BLaER1 treated with 17β-estradiol and CSF1 and Interleukin-3, amounts not matched to agents 10 nM and 100 nM (cell line): ENCODE results near the gene CEP128.

Experiments used
- H3K27ac ChIP-seq, 11 experiments: shearing (Covaris generic); formaldehyde crosslinking; 2 replicates each; pipeline ENCODE4 v1.8.1; 2022
- H3K27me3 ChIP-seq, 11 experiments: shearing (Covaris generic); formaldehyde crosslinking; 2 replicates each; pipeline ENCODE4 v1.8.1; 2022
- H3K36me3 ChIP-seq, 11 experiments: shearing (Covaris generic); formaldehyde crosslinking; 2 replicates each; pipeline ENCODE4 v1.8.1; 2022
- H3K4me1 ChIP-seq, 10 experiments: shearing (Covaris generic); formaldehyde crosslinking; 2 replicates each; pipeline ENCODE4 v1.8.1; 2022
- H3K4me2 ChIP-seq, 11 experiments: shearing (Covaris generic); formaldehyde crosslinking; 2 replicates each; pipeline ENCODE4 v1.8.1; 2022
- H3K4me3 ChIP-seq, 10 experiments: shearing (Covaris generic); formaldehyde crosslinking; 2 replicates each; pipeline ENCODE4 v1.8.1; 2022
- H3K9ac ChIP-seq, 11 experiments: shearing (Covaris generic); formaldehyde crosslinking; 2 replicates each; pipeline ENCODE4 v1.8.1; 2022
- H3K9me3 ChIP-seq, 11 experiments: shearing (Covaris generic); formaldehyde crosslinking; replicated peaks in 1 of 11; 2 replicates each; pipeline ENCODE4 v1.8.1; 2022
- H4K20me1 ChIP-seq, 11 experiments: shearing (Covaris generic); formaldehyde crosslinking; 2 replicates each; pipeline ENCODE4 v1.8.1; 2022
- Cebpa-rat ChIP-seq, 11 experiments: shearing (Covaris generic); IDR thresholded peaks; 2 replicates each; pipeline ENCODE4 v1.8.1; 2022

CEP128 gene

DNA sequence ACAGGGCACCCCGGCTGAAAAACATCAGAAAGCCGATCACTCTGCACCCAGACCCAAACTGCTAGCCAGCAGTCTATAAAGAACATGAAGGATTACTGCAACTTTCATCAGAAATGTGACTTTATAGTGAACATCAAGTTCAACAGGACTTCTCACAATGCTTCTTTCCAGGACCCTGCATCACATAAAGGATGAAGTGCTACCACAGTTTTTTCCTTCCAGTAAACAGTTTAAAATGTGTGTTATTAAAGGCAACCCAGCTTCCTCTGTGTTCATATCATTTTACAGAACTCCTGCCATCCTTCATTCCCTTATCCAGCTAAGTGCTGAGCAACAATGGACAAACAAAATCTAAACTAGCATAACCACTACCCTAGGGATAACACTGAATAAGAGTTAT lies 449.9 kb downstream of the CEP128 start:
- Histone ChIP-seq H3K4me3 (no peak overlapping the region), H3K27ac (peak overlapping the region in 1 of 11 experiments; percentile 15; a peak in 3 of 22 replicates)

DNA sequence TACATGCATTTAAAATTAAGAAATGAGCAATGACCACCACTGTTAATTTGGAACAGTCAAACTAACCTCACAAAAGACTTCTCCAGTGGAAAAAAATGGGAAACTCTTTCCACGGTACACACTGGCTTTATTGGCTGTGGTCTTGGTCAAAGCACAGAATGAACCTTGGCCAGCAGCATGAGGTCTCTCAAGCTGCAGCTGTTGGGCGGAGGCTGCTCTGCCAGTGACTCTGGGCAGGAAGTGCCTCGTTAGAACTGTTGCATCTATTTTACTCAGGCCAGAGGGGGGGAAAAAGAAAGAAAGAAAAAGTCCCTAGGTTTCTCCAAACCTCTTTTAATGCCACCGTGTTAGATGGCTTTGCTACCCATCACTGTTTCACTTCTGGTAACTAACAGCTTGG lies 450.4 kb downstream of the CEP128 start:
- no peak overlapping the region for H3K4me3 ChIP-seq
- peak overlapping the region in 1 of 11 experiments; percentile 15; a peak in 3 of 22 replicates for H3K27ac ChIP-seq
- H3K36me3 ChIP-seq: no peaks in the 10 kb centered on the region
- no peaks in the 10 kb centered on the region for H3K9me3 ChIP-seq
- TF ChIP-seq Cebpa-rat (IDR thresholded peaks at IDR 0.05): no peak
- H4K20me1 ChIP-seq: no peaks in the 10 kb centered on the region
- peaks cover 8 to 31% (median 20%) of the 10 kb centered on the region in 10 experiments; a peak in 18 of 20 replicates for H3K4me1 ChIP-seq
- H3K4me2 ChIP-seq: peak overlapping the region; percentile 2 to 53 (median 28); a peak in 19 of 22 replicates
- peak overlapping the region in 1 of 11 experiments; percentile 18; a peak in 1 of 22 replicates for H3K9ac ChIP-seq
- H3K27me3 ChIP-seq: no peaks in the 10 kb centered on the region

More for the DNA sequence above, 449.9 kb downstream of the CEP128 start:
- peak overlapping the region in 1 of 11 experiments; percentile 18; a peak in 1 of 22 replicates for H3K9ac ChIP-seq
- peaks cover 8 to 31% (median 20%) of the 10 kb centered on the region in 10 experiments; a peak in 18 of 20 replicates for H3K4me1 ChIP-seq
- no peaks in the 10 kb centered on the region for H4K20me1 ChIP-seq
- H3K36me3 ChIP-seq: no peaks in the 10 kb centered on the region
- no peak for TF ChIP-seq Cebpa-rat (IDR thresholded peaks at IDR 0.05)
- peak overlapping the region; percentile 2 to 53 (median 28); a peak in 18 of 22 replicates for H3K4me2 ChIP-seq
- no peaks in the 10 kb centered on the region for H3K27me3 ChIP-seq
- H3K9me3 ChIP-seq: no peaks in the 10 kb centered on the region

DNA sequence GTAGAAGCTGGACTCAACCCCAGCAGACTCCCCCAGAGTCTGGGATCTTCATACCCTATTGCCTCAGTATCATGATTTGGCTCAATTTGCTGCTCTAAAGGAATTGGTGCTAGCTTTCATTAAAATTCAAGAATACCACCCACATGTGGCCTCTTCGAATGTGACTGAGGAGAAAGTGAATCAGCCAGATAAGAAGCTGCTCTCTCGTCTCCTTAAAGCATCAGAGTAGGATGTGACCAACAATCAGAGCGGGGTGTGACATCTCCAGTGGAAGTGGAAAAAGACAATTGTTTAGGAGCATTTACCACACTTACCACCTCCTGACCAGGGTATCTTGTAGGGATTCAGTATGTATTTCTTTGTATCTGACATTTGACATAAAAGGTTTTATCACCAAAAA lies 452.0 kb downstream of the CEP128 start:
- H3K27ac ChIP-seq: no peak overlapping the region
- H4K20me1 ChIP-seq: no peaks in the 10 kb centered on the region
- no peak overlapping the region for H3K9ac ChIP-seq
- TF ChIP-seq Cebpa-rat (IDR thresholded peaks at IDR 0.05): no peak
- H3K27me3 ChIP-seq: no peaks in the 10 kb centered on the region
- no peak overlapping the region for H3K4me2 ChIP-seq
- H3K9me3 ChIP-seq: no peaks in the 10 kb centered on the region
- no peaks in the 10 kb centered on the region for H3K36me3 ChIP-seq
- peaks cover 8 to 29% (median 20%) of the 10 kb centered on the region in 10 experiments; a peak in 18 of 20 replicates for H3K4me1 ChIP-seq
- no peak overlapping the region for H3K4me3 ChIP-seq

DNA sequence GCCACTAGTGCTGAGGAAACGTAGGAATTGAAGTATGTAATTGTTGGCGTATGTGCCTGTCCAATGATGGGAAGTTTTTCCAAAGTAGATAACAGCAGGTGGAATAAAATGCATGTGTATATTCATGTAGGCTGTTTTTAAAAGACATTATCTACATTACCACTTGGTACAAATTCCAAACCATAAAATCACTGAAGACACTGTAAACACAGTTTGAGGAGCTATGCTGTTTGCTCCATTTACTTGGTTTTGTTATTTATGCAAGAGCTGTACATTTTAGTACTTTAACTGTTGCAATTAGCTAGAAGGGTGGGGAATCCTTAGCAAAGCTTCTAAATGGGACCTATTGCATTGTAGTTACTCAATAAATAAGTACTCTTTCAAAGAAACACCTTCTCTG lies 455.8 kb downstream of the CEP128 start:
- no peaks in the 10 kb centered on the region for H4K20me1 ChIP-seq
- no peak overlapping the region for H3K4me2 ChIP-seq
- no peak overlapping the region for H3K4me3 ChIP-seq
- H3K27ac ChIP-seq: no peak overlapping the region
- H3K9me3 ChIP-seq: no peaks in the 10 kb centered on the region
- peaks cover 0 to 2% (median under 1%) of the 10 kb centered on the region in 10 experiments; a peak in 7 of 20 replicates for H3K4me1 ChIP-seq
- no peaks in the 10 kb centered on the region for H3K27me3 ChIP-seq
- H3K36me3 ChIP-seq: no peaks in the 10 kb centered on the region
- TF ChIP-seq Cebpa-rat (IDR thresholded peaks at IDR 0.05): no peak
- H3K9ac ChIP-seq: no peak overlapping the region

DNA sequence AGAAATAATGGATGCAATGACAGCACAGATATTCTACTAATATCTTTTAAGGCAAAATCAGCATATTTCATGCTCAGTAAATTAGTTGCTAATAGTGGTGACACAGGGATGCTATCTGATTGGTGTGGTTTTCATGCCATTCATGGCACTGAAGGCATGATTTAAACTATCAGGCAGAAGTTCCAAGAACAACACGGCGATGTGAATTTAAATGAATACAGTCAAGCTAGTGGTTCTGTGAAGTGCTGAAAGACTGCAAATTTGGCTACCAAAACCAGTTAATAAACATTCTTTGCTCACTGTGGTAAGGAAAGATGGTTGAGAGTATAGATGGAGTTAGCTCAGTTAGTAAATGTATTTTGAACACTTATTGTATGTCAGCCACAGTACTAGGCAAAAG lies 458.2 kb downstream of the CEP128 start:
- no peak for TF ChIP-seq Cebpa-rat (IDR thresholded peaks at IDR 0.05)
- Histone ChIP-seq H3K9me3 (no peaks in the 10 kb centered on the region), H3K27ac (no peak overlapping the region), H3K27me3 (no peaks in the 10 kb centered on the region), H3K9ac (no peak overlapping the region), H3K4me1 (no peaks in the 10 kb centered on the region), H3K4me2 (no peak overlapping the region), H3K36me3 (no peaks in the 10 kb centered on the region), H3K4me3 (no peak overlapping the region), H4K20me1 (no peaks in the 10 kb centered on the region)

DNA sequence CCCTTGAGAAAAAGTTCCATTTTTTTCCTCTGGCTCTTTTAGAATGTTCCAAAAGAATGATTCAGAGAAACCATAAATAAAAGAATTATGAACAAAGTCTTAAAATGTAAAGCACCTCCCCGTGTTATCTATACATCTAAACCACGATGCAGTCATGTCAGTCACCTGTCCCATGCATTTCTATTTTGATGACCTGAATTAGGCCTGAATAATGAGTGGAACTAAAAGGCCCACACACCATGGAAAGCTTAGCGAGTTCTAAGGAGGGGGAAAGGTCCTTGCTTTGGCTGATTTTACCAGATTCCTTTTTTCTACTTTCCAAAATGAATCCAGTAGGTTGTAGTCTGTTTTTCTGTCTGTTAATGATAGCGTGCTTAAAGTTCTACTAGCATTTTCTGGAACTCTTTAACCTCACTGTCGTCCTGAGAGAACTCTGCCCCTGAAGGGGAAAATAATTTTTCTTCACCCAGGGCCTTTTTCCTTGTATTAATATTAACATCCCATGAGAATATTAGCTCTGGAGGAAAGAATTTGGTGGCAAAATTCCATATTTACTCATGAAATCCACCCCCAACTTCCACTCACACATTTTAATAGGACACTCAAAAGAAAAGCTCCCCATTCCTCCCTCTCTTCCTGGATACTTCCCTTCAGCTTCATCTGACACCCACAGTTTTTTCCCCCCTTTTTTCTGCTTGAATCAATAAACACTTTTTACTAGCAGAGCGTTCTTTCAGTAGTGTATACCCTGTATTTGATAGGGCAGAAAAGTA lies 464.0 kb downstream of the CEP128 start:
- no peak for TF ChIP-seq Cebpa-rat (IDR thresholded peaks at IDR 0.05)
- peaks cover 0 to 17% (median 5%) of the 10 kb centered on the region in 11 experiments; a peak in 12 of 22 replicates for H3K36me3 ChIP-seq
- no peak overlapping the region for H3K4me3 ChIP-seq
- H3K27ac ChIP-seq: no peak overlapping the region
- H3K9me3 ChIP-seq: peaks cover 24 to 28% (median 27%) of the 10 kb centered on the region in 11 experiments
- no peaks in the 10 kb centered on the region for H3K4me1 ChIP-seq
- H3K27me3 ChIP-seq: no peaks in the 10 kb centered on the region
- no peaks in the 10 kb centered on the region for H4K20me1 ChIP-seq
- no peak overlapping the region for H3K9ac ChIP-seq
- no peak overlapping the region for H3K4me2 ChIP-seq

DNA sequence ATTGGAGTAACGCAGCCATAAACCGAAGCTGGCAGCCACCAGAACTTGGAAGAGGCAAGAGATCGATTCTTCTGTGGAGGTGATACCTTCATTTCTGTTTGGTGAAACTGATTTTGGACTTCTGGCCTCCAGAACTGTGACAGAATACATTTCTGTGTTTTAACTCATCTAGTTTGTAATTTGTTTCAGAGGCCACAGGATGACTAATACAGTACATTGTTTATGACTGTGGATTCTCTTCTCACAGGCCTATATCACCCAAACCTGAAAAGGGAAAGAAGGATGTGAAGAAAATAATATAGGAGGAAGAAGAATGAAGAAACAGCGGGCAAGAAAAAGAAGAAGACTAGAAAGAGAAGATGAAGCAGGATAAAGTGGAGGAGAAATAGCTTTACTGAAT lies 466.5 kb downstream of the CEP128 start:
- no peak overlapping the region for H3K4me2 ChIP-seq
- H3K27ac ChIP-seq: no peak overlapping the region
- H3K9ac ChIP-seq: no peak overlapping the region
- H3K27me3 ChIP-seq: no peaks in the 10 kb centered on the region
- TF ChIP-seq Cebpa-rat (IDR thresholded peaks at IDR 0.05): no peak
- no peaks in the 10 kb centered on the region for H4K20me1 ChIP-seq
- no peaks in the 10 kb centered on the region for H3K4me1 ChIP-seq
- peaks cover 0 to 20% (median 5%) of the 10 kb centered on the region in 11 experiments; a peak in 12 of 22 replicates for H3K36me3 ChIP-seq
- no peak overlapping the region for H3K4me3 ChIP-seq
- H3K9me3 ChIP-seq: peaks cover 36 to 45% (median 40%) of the 10 kb centered on the region in 11 experiments

DNA sequence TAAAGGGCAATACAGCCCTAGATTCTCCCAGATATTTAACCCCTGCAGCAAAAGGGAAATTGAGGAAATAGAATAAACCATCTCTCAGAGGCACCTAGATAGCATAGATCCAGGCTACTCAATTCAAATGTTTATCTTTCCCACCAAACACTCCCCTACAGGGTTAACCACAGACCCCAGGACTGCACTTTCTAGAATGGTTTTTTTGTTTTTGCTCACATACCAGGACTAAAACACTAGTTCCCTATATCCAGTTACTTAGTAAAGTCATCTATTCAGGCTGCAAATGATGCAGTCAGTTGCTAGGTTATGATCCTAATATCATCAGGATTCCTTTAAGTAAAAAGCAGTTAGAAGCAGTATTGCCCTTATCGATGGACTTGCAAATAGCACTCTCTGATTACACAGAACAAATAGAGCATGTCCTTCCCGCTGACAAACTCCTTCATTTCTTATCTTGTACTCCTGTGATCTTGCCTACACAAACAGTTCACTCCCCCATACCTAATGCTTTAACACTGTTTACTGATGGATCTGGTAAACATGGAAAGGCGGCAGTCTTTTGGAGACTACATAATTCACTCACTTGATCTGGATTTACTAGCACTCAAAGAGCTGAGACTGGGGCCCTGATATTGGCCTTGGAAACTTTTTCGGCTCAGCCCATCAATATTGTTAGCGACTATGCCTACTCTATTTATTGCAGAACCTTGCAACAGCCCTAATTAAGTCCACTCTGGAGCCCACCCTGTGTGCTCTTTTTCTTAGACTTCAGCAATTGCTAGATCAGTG lies 473.0 kb downstream of the CEP128 start:
- Histone ChIP-seq H3K9me3 (peaks cover 21 to 27% (median 24%) of the 10 kb centered on the region in 11 experiments), H3K4me2 (no peak overlapping the region), H4K20me1 (no peaks in the 10 kb centered on the region), H3K36me3 (peaks cover 0 to 12% (median 3%) of the 10 kb centered on the region in 11 experiments; a peak in 8 of 22 replicates), H3K9ac (no peak overlapping the region), H3K4me3 (no peak overlapping the region), H3K27ac (no peak overlapping the region), H3K27me3 (no peaks in the 10 kb centered on the region), H3K4me1 (no peaks in the 10 kb centered on the region)
- TF ChIP-seq Cebpa-rat (IDR thresholded peaks at IDR 0.05): no peak

DNA sequence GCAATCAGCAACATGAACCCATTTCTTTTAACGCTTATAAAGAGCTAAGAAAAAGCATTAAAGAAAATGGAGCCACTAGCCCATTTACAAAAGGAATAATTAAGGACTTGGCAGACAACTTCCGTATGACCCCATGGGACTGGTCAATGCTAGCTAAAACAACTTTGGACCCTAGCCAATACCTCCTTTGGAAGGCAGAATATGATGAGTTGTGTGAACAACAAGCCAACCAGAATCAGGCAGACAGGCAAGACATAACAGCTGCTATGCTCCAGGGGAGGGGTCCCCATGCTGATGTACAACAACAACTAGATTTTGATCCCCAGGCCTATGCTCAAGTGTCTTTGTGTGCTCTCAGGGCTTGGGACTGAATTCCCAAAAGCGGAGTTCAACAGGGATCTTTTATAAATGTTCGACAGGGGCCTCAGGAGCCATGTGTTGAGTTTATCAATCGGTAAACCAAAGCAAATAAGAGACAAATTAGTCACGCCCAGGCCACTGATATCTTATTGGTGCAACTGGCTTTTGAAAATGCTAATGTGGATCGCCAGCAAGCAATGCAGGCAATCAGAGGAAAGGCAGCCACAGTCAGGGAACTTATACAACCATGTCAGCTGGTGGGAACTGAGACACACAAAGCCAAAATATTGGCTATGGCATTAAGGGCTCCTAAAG lies 475.9 kb downstream of the CEP128 start:
- H3K4me3 ChIP-seq: no peak overlapping the region
- no peak overlapping the region for H3K27ac ChIP-seq
- no peaks in the 10 kb centered on the region for H3K27me3 ChIP-seq
- no peaks in the 10 kb centered on the region for H3K4me1 ChIP-seq
- TF ChIP-seq Cebpa-rat (IDR thresholded peaks at IDR 0.05): no peak
- no peak overlapping the region for H3K9ac ChIP-seq
- no peak overlapping the region for H3K4me2 ChIP-seq
- H3K36me3 ChIP-seq: no peaks in the 10 kb centered on the region
- no peaks in the 10 kb centered on the region for H4K20me1 ChIP-seq
- no peaks in the 10 kb centered on the region for H3K9me3 ChIP-seq
